VCaP (cell line): ENCODE results near the gene TMEM50A.
A peak's percentile ranks its signal among the peaks of the same experiment; 100 is the strongest.
"Not testable (repeated sequence)": the region's sequence is repeated elsewhere in the genome, so short reads cannot be mapped to it uniquely, and the experiment has no call there.

Experiments
- H3K27ac ChIP-seq: fragments of 450-650 bp; 2 replicates; pipeline ENCODE4 v1.5.1; 2017
- TF ChIP-seq, protein P1 (sequence below): fragments of 450-650 bp; conservative IDR thresholded peaks from 2 replicates; pipeline ENCODE4 v1.5.1; 2017; ENCODE audit warnings: mild to moderate bottlenecking, moderate library complexity

The TMEM50A gene

GRCh38 chr1:25328791-25329185, 9.3 kb upstream of the TMEM50A start:
- H3K27ac ChIP-seq = peak overlapping the region; percentile 65

DNA sequence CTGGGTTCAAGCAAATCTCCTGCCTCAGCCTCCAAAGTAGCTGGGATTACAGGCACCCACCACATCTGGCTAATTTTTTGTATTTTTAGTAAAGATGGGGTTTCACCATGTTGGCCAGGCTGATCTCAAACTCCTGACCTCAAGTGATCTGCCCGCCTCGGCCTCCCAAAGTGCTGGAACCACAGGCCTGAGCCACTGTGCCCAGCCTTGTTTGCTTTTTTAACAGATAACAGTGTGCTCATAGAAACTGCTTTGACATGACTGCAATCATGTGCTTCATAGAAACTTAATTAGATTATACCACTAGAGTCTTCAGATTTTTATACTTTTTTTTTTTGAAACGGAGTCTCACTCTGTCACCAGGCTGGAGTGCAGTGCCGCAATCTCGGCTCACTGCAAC, 8.8 kb upstream of the TMEM50A start:
- H3K27ac ChIP-seq = peak overlapping the region; percentile 65

GRCh38 chr1:25329950-25330349, 8.2 kb upstream of the TMEM50A start:
- not testable (repeated sequence) for H3K27ac ChIP-seq
- TF ChIP-seq, protein P1, sequence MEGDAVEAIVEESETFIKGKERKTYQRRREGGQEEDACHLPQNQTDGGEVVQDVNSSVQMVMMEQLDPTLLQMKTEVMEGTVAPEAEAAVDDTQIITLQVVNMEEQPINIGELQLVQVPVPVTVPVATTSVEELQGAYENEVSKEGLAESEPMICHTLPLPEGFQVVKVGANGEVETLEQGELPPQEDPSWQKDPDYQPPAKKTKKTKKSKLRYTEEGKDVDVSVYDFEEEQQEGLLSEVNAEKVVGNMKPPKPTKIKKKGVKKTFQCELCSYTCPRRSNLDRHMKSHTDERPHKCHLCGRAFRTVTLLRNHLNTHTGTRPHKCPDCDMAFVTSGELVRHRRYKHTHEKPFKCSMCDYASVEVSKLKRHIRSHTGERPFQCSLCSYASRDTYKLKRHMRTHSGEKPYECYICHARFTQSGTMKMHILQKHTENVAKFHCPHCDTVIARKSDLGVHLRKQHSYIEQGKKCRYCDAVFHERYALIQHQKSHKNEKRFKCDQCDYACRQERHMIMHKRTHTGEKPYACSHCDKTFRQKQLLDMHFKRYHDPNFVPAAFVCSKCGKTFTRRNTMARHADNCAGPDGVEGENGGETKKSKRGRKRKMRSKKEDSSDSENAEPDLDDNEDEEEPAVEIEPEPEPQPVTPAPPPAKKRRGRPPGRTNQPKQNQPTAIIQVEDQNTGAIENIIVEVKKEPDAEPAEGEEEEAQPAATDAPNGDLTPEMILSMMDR = peak; percentile 31

DNA sequence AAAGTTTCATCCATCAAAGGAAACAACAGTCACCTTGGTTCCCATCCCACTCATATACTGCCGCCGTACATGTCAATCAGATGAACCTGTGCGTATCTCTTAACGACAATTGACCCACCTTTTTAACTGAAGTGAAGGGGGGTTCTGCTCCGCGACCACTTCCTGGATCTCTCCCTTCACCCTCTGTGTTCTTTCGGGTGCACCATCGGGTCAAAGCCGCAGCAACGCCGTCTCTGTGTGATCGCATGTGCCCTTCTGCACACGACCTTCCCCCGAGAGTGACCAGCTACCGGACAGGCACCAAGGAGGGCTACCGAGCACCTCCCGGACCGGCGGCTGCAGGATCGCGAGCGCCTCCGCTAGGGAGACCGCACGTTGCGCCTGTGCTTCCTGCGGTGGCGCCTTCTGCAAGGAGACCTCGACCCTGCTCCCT, 1.2 kb upstream of the TMEM50A start:
- peak overlapping the region; percentile 24; the same call in 1 of the 2 replicates for H3K27ac ChIP-seq

- H3K27ac ChIP-seq = peak overlapping the region; percentile 93
Observed at GRCh38 chr1:25337483-25338187, 499 bp upstream of the TMEM50A start.

- TF ChIP-seq, protein P1 = no peak
- peak overlapping the region; percentile 93 for H3K27ac ChIP-seq
Observed at GRCh38 chr1:25338986-25339385, 852 bp downstream of the TMEM50A start.

GRCh38 chr1:25341746-25342145, 3.6 kb downstream of the TMEM50A start:
- H3K27ac ChIP-seq = no peak overlapping the region
- TF ChIP-seq, protein P1 = no peak

GRCh38 chr1:25342846-25343245, 4.7 kb downstream of the TMEM50A start:
- H3K27ac ChIP-seq = no peak overlapping the region
- TF ChIP-seq, protein P1 = no peak

DNA sequence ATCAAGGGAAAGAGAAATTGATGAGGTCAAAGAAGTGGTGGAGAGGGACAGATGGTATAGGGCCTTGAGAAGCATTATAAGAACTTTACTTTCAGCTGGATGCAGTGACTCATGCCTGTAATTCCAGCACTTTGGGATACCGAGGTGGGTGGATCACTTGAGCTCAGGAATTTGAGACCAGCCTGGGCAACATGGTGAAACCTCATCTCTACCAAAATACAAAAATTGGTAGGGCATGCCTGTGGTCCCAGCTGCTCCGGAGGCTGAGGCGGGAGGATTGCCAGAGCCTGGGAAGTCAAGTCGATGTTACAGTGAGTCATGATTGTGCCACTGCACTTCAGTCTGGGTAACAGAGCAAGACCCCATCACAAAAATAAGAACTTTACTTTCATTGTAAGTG, 5.7 kb downstream of the TMEM50A start:
- no peak overlapping the region for H3K27ac ChIP-seq
- TF ChIP-seq, protein P1 = no peak

DNA sequence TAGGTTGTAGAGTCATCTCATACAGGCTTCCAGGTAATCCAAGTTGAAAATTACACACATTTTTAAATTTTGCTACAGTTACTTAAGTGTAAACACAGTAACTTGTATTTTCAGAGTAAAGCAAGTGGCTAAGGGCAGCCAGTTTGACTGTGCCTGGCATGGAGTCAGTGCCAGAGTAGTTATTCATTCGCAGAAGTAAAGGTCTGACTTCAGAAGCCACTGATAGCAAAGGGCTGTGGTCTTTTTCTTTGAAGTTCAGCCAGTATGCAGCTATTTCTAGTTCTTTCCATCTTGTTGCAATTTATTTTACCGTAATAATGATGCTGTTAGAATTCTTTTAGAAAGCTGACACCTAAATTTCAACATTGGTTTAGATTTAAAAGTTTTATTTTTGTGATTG, 9.4 kb downstream of the TMEM50A start:
- TF ChIP-seq, protein P1 = no peak
- no peak overlapping the region for H3K27ac ChIP-seq
